OCI-LY7 (cell line): Measurements from ENCODE around the gene TMEM212. TPM values are rescaled to one million over a fixed set of nuclear protein-coding genes. Genes with fewer than 3 reads are reported as not detected.
"Not testable (repeated sequence)": the region's sequence is repeated elsewhere in the genome, so short reads cannot be mapped to it uniquely, and the experiment has no call there.

ENCODE experiments used
- BruUV-seq: library from RNA; stranded (reverse); fragments of 400-500 nt; replicated peaks from 2 replicates; lab custom pipeline; 2021; lab: Mats Ljungman, UMichigan
- CTCF ChIA-PET: fragments of 300-600 bp; sonication (Branson Sonifier 250); formaldehyde crosslinking; loops from one replicate; lab custom pipeline; 2022; ENCODE audit warnings: antibody characterized with exemption; ENCODE audit not compliant: unreplicated experiment; lab: Charles Lee
- POLR2A ChIA-PET: fragments of 300-600 bp; sonication (Branson Sonifier 250); formaldehyde crosslinking; loops from one replicate; lab custom pipeline; 2022; ENCODE audit warnings: antibody characterized with exemption; lab: Charles Lee
- DNase-seq: peaks from one replicate; pipeline ENCODE4 v3.0.0-alpha.2; 2015; ENCODE audit warnings: low spot score
- H2AFZ ChIP-seq: fragments of 200-600 bp; sonication (generic), shearing (Covaris generic); 2 replicates; pipeline ENCODE4 v1.6.1; 2014; ENCODE audit warnings: mild to moderate bottlenecking, antibody characterized with exemption, low read length, moderate library complexity
- H3K27ac ChIP-seq: fragments of 200-600 bp; sonication (generic); 2 replicates; pipeline ENCODE4 v1.5.1; 2014; ENCODE audit warnings: mixed run types, low read depth, mild to moderate bottlenecking, moderate library complexity, low read length, inconsistent platforms; ENCODE audit not compliant: poor library complexity, severe bottlenecking
- H3K36me3 ChIP-seq: fragments of 200-600 bp; sonication (generic); 2 replicates; pipeline ENCODE4 v1.6.1; 2014; ENCODE audit warnings: mild to moderate bottlenecking, antibody characterized with exemption, low read length, moderate library complexity, mixed read lengths; ENCODE audit not compliant: insufficient read depth
- H3K4me1 ChIP-seq: fragments of 200-600 bp; sonication (generic); 2 replicates; pipeline ENCODE4 v1.5.1; 2014; ENCODE audit warnings: mild to moderate bottlenecking, low read length; ENCODE audit not compliant: insufficient read depth, poor library complexity, severe bottlenecking
- H3K4me2 ChIP-seq: fragments of 200-600 bp; sonication (generic); 2 replicates; pipeline ENCODE4 v1.6.1; 2014; ENCODE audit warnings: mild to moderate bottlenecking, low read length
- H3K4me3 ChIP-seq: fragments of 200-600 bp; sonication (generic); 2 replicates; pipeline ENCODE4 v1.5.1; 2014; ENCODE audit warnings: mild to moderate bottlenecking, low read depth, low read length; ENCODE audit not compliant: poor library complexity, severe bottlenecking
- H3K79me2 ChIP-seq: fragments of 200-600 bp; sonication (generic); 2 replicates; pipeline ENCODE4 v1.6.1; 2016; ENCODE audit warnings: low read depth, mild to moderate bottlenecking, low read length, moderate library complexity, mixed read lengths; ENCODE audit not compliant: insufficient read depth
- H3K9me2 ChIP-seq: fragments of 200-600 bp; sonication (generic); 2 replicates; pipeline ENCODE4 v1.6.1; 2016; ENCODE audit warnings: mild to moderate bottlenecking, low read length, mixed read lengths; ENCODE audit not compliant: insufficient read depth
- H3K9me3 ChIP-seq: fragments of 200-600 bp; sonication (generic); 2 replicates; pipeline ENCODE4 v1.6.1; 2014; ENCODE audit warnings: mild to moderate bottlenecking, mixed run types, low read length, mixed read lengths
- H4K20me1 ChIP-seq: fragments of 200-600 bp; sonication (generic); 2 replicates; pipeline ENCODE4 v1.6.1; 2014; ENCODE audit warnings: mild to moderate bottlenecking, antibody characterized with exemption, low read length, moderate library complexity, mixed read lengths; ENCODE audit not compliant: insufficient read depth
- EZH2phosphoT487 ChIP-seq: fragments of 200-600 bp; sonication (generic); IDR thresholded peaks from 2 replicates; pipeline ENCODE4 v1.6.1; 2018; ENCODE audit warnings: low read depth, borderline replicate concordance, mild to moderate bottlenecking, mixed run types, antibody characterized with exemption, low read length, moderate library complexity, mixed read lengths
- intact Hi-C: fragments of 100-400 bp; cut with micrococcal nuclease; formaldehyde crosslinking; loops from one replicate; pipeline ENCODE4 v1.10.0; 2022; ENCODE audit not compliant: unreplicated experiment
- total RNA-seq, 2 experiments: library from RNA; depleted of rRNA in 1 of 2; stranded (reverse); fragments of >200 nt in 1 of 2; shearing (Covaris generic) in 1 of 2; gene quantifications; 2 replicates each; pipeline ENCODE4 v1.2.3, GENCODE V29; 2014 to 2022
- TF ChIP-seq, protein P1 (sequence below): fragments of 200-600 bp; sonication (generic); conservative IDR thresholded peaks from 2 replicates; pipeline ENCODE4 v1.5.1; 2014; ENCODE audit warnings: mild to moderate bottlenecking, antibody characterized with exemption, low read length, moderate library complexity, mixed read lengths

The TMEM212 gene
- total RNA-seq, 2 experiments from 2014 or later = not detected

DNA sequence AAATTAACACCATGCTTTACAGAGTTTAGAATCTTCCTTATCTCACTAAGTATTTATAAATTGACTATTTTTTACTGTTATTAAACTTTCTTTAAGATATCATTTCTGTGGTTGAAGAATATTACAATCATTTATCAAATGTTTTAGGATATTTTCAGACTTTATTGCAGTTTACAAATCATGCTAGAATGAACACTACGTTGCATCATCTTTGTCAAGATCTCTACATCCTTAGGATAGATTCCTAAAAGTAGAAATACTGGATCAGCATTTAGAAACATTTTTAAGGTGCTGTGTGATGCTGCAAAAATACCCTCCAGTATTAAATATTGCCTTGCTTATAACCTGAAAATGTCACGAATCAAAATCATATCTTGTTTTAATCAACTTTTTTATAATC lies 30.3 kb upstream of the TMEM212 start:
- H3K9me3 ChIP-seq = no peaks in the 10 kb centered on the region
- no peaks in the 10 kb centered on the region for H3K4me1 ChIP-seq
- no peak for DNase-seq
- intact Hi-C loops = no loop called here
- ChIA-PET CTCF (no interaction called here), POLR2A (interaction anchor here (0.7 to 1.0 kb wide), 2 partner anchors 18 to 773 kb away, joined by 3 read pairs; no protein-coding TSS in a partner anchor)
- H3K79me2 ChIP-seq = no peaks in the 10 kb centered on the region
- H4K20me1 ChIP-seq = no peaks in the 10 kb centered on the region
- TF ChIP-seq, protein P1, sequence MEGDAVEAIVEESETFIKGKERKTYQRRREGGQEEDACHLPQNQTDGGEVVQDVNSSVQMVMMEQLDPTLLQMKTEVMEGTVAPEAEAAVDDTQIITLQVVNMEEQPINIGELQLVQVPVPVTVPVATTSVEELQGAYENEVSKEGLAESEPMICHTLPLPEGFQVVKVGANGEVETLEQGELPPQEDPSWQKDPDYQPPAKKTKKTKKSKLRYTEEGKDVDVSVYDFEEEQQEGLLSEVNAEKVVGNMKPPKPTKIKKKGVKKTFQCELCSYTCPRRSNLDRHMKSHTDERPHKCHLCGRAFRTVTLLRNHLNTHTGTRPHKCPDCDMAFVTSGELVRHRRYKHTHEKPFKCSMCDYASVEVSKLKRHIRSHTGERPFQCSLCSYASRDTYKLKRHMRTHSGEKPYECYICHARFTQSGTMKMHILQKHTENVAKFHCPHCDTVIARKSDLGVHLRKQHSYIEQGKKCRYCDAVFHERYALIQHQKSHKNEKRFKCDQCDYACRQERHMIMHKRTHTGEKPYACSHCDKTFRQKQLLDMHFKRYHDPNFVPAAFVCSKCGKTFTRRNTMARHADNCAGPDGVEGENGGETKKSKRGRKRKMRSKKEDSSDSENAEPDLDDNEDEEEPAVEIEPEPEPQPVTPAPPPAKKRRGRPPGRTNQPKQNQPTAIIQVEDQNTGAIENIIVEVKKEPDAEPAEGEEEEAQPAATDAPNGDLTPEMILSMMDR = no peak
- TF ChIP-seq EZH2phosphoT487 = no peak
- no peaks in the 10 kb centered on the region for H3K36me3 ChIP-seq
- H3K27ac ChIP-seq = no peak overlapping the region
- BruUV-seq = no TSS peak
- no peaks in the 10 kb centered on the region for H3K9me2 ChIP-seq
- no peak overlapping the region for H3K4me2 ChIP-seq
- no peak overlapping the region for H2AFZ ChIP-seq
- no peak overlapping the region for H3K4me3 ChIP-seq

DNA sequence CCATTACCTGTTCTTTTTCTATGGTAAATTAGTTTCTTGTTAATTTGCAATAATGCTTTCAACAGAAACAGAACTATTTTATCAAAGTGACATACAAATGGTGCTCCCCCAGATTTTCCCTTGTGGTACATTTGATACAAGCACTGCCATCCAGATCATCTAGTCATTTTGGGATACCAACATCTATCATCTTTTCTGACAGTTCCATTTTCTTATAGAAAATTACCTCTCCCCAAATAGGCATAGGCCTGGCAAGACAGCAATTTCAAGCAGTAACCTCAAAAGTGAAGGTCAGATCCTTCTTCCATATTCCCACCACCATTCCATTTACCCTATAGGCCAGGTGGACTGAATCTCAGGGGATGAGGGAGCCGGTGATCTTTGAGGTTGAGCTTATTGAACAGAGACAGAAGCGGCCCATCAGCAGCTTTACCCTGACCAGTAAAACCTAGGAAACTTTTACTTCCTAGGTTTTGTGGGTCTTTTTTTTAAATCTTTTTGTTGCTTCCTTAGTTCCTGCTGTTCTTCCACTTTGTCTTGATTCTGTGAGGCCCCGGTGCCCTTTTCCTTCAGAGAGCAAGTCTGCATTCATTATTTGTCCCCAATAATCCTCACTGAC lies 29.8 kb upstream of the TMEM212 start:
- no peak overlapping the region for H3K4me3 ChIP-seq
- H3K9me2 ChIP-seq = no peaks in the 10 kb centered on the region
- ChIA-PET CTCF (no interaction called here), POLR2A (interaction anchor here (0.6 to 1.0 kb wide), 2 partner anchors 11 to 19 kb away, joined by 3 read pairs; no protein-coding TSS in a partner anchor)
- no peaks in the 10 kb centered on the region for H3K4me1 ChIP-seq
- 0 out of 2 replicates have a peak overlapping the region, but pooled peaks have one; percentile 11 for H2AFZ ChIP-seq
- no TSS peak for BruUV-seq
- H4K20me1 ChIP-seq = no peaks in the 10 kb centered on the region
- TF ChIP-seq, protein P1 = no peak
- H3K36me3 ChIP-seq = no peaks in the 10 kb centered on the region
- no peak for DNase-seq
- H3K79me2 ChIP-seq = no peaks in the 10 kb centered on the region
- intact Hi-C loops = no loop called here
- H3K27ac ChIP-seq = no peak overlapping the region
- no peaks in the 10 kb centered on the region for H3K9me3 ChIP-seq
- H3K4me2 ChIP-seq = no peak overlapping the region

DNA sequence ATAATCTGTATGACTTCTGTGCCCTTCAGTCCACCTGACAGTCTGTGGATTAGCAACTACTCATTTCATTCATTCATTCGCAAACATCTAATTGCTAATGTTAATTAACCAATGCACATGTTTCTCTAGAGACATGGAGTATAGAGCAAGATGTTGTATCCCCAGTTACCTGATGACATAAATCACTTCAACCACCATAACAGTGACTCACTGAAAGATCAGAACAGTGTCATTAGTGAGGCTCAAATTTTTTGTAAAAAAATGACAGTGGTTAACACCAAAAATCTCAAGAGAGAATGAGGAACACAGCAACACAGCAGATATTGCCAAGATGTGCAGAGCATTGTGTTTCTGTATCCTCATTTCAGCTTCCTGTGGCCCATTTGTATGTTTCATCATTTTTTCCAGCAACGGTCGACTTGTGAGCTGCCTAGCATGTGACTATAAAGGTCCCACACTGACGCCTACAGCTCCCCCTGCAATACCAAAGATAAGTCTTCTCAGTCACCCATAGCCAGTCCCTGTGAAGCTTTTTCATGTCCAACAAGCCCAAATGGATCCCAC lies 29.2 kb upstream of the TMEM212 start:
- H3K79me2 ChIP-seq = no peaks in the 10 kb centered on the region
- no peaks in the 10 kb centered on the region for H3K36me3 ChIP-seq
- TF ChIP-seq EZH2phosphoT487 = no peak
- TF ChIP-seq, protein P1 = no peak
- no peak overlapping the region for H3K4me3 ChIP-seq
- H2AFZ ChIP-seq = peak overlapping the region; percentile 11; the same call in 1 of the 2 replicates
- no peak overlapping the region for H3K27ac ChIP-seq
- CTCF ChIA-PET = no interaction called here
- H4K20me1 ChIP-seq = no peaks in the 10 kb centered on the region
- POLR2A ChIA-PET = interaction anchor here (0.6 to 1.0 kb wide), 3 partner anchors 12 to 19 kb away, joined by 3 read pairs; no protein-coding TSS in a partner anchor
- intact Hi-C loops = no loop called here
- H3K9me2 ChIP-seq = no peaks in the 10 kb centered on the region
- H3K9me3 ChIP-seq = no peaks in the 10 kb centered on the region
- BruUV-seq = no TSS peak
- DNase-seq = peak; percentile 9
- H3K4me2 ChIP-seq = no peak overlapping the region
- no peaks in the 10 kb centered on the region for H3K4me1 ChIP-seq

DNA sequence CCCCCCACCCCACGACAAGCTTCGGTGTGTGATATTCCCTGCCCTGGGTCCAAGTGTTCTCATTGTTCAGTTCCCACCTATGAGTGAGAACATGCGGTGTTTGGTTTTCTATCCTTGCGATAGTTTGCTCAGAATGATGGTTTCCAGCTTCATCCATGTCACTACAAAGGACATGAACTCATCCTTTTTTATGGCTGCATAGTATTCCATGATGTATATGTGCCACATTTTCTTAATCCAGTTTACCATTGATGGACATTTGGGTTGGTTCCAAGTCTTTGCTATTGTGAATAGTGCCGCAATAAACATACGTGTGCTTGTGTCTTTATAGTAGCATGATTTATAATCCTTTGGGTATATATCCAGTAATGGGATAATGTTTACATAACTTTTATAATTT lies 28.5 kb upstream of the TMEM212 start:
- DNase-seq, H3K36me3 ChIP-seq, CTCF ChIA-PET, POLR2A ChIA-PET, H4K20me1 ChIP-seq, H2AFZ ChIP-seq, H3K79me2 ChIP-seq, BruUV-seq, H3K4me1 ChIP-seq, H3K4me3 ChIP-seq, H3K9me3 ChIP-seq, H3K27ac ChIP-seq, H3K4me2 ChIP-seq, intact Hi-C loops, H3K9me2 ChIP-seq: not testable (repeated sequence)
